Measurements from ENCODE around the gene CCZ1.
"Not testable (repeated sequence)": the region's sequence is repeated elsewhere in the genome, so short reads cannot be mapped to it uniquely, and the experiment has no call there.

DNA sequence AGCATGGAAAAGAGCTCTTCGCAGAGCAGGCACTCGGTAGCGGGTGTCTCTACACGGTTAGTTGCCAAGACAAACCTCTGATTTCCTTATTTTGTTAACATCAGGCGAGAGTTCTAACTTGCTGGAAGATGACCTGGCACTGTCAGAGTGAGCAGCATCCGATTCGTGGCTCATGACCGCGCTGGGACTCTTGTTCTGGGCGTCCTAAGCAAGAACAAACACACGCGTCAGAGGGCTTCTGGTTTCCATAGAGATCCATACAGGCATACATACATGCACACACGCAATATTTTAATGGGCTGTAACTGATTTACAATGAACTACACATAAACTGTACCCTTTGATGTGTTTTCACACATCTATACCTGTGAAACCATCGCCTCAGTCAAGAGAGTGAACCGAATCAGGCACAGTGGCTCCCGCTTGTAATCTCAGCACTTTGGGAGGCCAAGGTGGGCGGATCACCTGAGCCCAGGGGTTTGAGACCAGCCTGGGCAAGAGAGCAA lies 36.5 kb downstream of the CCZ1 start:
- TF ChIP-seq, protein P1, sequence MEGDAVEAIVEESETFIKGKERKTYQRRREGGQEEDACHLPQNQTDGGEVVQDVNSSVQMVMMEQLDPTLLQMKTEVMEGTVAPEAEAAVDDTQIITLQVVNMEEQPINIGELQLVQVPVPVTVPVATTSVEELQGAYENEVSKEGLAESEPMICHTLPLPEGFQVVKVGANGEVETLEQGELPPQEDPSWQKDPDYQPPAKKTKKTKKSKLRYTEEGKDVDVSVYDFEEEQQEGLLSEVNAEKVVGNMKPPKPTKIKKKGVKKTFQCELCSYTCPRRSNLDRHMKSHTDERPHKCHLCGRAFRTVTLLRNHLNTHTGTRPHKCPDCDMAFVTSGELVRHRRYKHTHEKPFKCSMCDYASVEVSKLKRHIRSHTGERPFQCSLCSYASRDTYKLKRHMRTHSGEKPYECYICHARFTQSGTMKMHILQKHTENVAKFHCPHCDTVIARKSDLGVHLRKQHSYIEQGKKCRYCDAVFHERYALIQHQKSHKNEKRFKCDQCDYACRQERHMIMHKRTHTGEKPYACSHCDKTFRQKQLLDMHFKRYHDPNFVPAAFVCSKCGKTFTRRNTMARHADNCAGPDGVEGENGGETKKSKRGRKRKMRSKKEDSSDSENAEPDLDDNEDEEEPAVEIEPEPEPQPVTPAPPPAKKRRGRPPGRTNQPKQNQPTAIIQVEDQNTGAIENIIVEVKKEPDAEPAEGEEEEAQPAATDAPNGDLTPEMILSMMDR (IDR thresholded peaks at IDR 0.05): not testable (repeated sequence)
- not testable (repeated sequence) for TF ChIP-seq POLR2A (IDR thresholded peaks at IDR 0.05)

Measured in thyroid gland (tissue), 4 donors.